SK-N-SH treated with all-trans-retinoic acid at 6 μM for 48 hours (cell line): ENCODE measurements around the gene CLDN2.

Experiments
- ATAC-seq: fragments of 200-7000 bp; cut with Tn5 transposase; 3 replicates; pipeline ENCODE4 v1.9.1; 2020; ENCODE audit warnings: mild to moderate bottlenecking, moderate library complexity
- ARNTL ChIP-seq: fragments of 450-650 bp; formaldehyde crosslinking; IDR thresholded peaks from 2 replicates; pipeline ENCODE4 v1.5.0; 2020; ENCODE audit warnings: low read depth, mild to moderate bottlenecking, moderate library complexity, borderline replicate concordance
- BACH2 ChIP-seq: fragments of 250-450 bp; sonication (Bioruptor Pico); IDR thresholded peaks from 2 replicates; pipeline ENCODE4 v1.9.0; 2021; ENCODE audit warnings: mild to moderate bottlenecking, borderline replicate concordance
- CREB5 ChIP-seq: fragments of 250-450 bp; sonication (Bioruptor Pico); IDR thresholded peaks from 2 replicates; pipeline ENCODE4 v1.5.1; 2020; ENCODE audit warnings: low read depth, mild to moderate bottlenecking, moderate library complexity
- ESRRG ChIP-seq: fragments of 250-450 bp; sonication (Bioruptor Pico); IDR thresholded peaks from 2 replicates; pipeline ENCODE4 v1.6.1; 2021; ENCODE audit warnings: mild to moderate bottlenecking
- GLIS3 ChIP-seq: fragments of 250-450 bp; sonication (Bioruptor Pico); IDR thresholded peaks from 2 replicates; pipeline ENCODE4 v1.5.0; 2020; ENCODE audit warnings: mild to moderate bottlenecking, moderate library complexity
- ISL1 ChIP-seq: fragments of 250-450 bp; sonication (Bioruptor Pico); IDR thresholded peaks from 2 replicates; pipeline ENCODE4 v2.1.2; 2022; ENCODE audit warnings: mild to moderate bottlenecking, moderate library complexity
- OSR1 ChIP-seq: fragments of 250-450 bp; sonication (Bioruptor Pico); IDR thresholded peaks from 2 replicates; pipeline ENCODE4 v1.8.0; 2022; ENCODE audit warnings: moderate library complexity, mild to moderate bottlenecking, inconsistent platforms
- POU6F1 ChIP-seq: fragments of 250-450 bp; sonication (Bioruptor Pico); IDR thresholded peaks from 2 replicates; pipeline ENCODE4 v1.8.0; 2021; ENCODE audit warnings: low read depth, mild to moderate bottlenecking, moderate library complexity, borderline replicate concordance
- PPARA ChIP-seq: fragments of 250-450 bp; sonication (Bioruptor Pico); IDR thresholded peaks from 2 replicates; pipeline ENCODE4 v1.5.0; 2020; ENCODE audit warnings: mild to moderate bottlenecking, borderline replicate concordance
- RARB ChIP-seq: fragments of 250-450 bp; sonication (Bioruptor Pico); IDR thresholded peaks from 2 replicates; pipeline ENCODE4 v1.8.0; 2021; ENCODE audit warnings: mild to moderate bottlenecking, moderate library complexity
- SNAI2 ChIP-seq: fragments of 250-450 bp; sonication (Bioruptor Pico); IDR thresholded peaks from 2 replicates; pipeline ENCODE4 v1.5.0; 2020; ENCODE audit warnings: mild to moderate bottlenecking, moderate library complexity
- TCF4 ChIP-seq: fragments of 250-450 bp; sonication (Bioruptor Pico); IDR thresholded peaks from 2 replicates; pipeline ENCODE4 v1.8.0; 2021; ENCODE audit warnings: mild to moderate bottlenecking, moderate library complexity, borderline replicate concordance
- TOX ChIP-seq: fragments of 250-450 bp; sonication (Bioruptor Pico); IDR thresholded peaks from 2 replicates; pipeline ENCODE4 v1.8.0; 2021; ENCODE audit warnings: mild to moderate bottlenecking, moderate library complexity, borderline replicate concordance
- TSHZ2 ChIP-seq: fragments of 250-450 bp; sonication (Bioruptor Pico); IDR thresholded peaks from 2 replicates; pipeline ENCODE4 v1.5.0; 2020; ENCODE audit warnings: mild to moderate bottlenecking, moderate library complexity
- ZFP3 ChIP-seq: fragments of 250-450 bp; sonication (Bioruptor Pico); IDR thresholded peaks from 2 replicates; pipeline ENCODE4 v1.5.0; 2020; ENCODE audit warnings: mild to moderate bottlenecking, moderate library complexity
- ZFP30 ChIP-seq: fragments of 450-650 bp; formaldehyde crosslinking; IDR thresholded peaks from 2 replicates; pipeline ENCODE4 v1.5.0; 2022; ENCODE audit warnings: mild to moderate bottlenecking, moderate library complexity
- ZNF565 ChIP-seq: fragments of 450-650 bp; formaldehyde crosslinking; conservative IDR thresholded peaks from 2 replicates; pipeline ENCODE4 v1.5.0; 2020; ENCODE audit warnings: low read depth, mild to moderate bottlenecking, moderate library complexity
- ZNF70 ChIP-seq: fragments of 450-650 bp; formaldehyde crosslinking; IDR thresholded peaks from 2 replicates; pipeline ENCODE4 v1.5.0; 2020; ENCODE audit warnings: mild to moderate bottlenecking, moderate library complexity
- ZNF8 ChIP-seq: fragments of 450-650 bp; formaldehyde crosslinking; IDR thresholded peaks from 2 replicates; pipeline ENCODE4 v1.5.0; 2020; ENCODE audit warnings: mild to moderate bottlenecking, moderate library complexity

The CLDN2 gene

GRCh38 chrX:106899276-106899675 lies 20.9 kb upstream of the CLDN2 start:
- ATAC-seq = no peak
- TF ChIP-seq ISL1 (CRISPR knock-in tag) = no peak
- no peak for TF ChIP-seq ZNF8 (CRISPR knock-in tag)
- TF ChIP-seq BACH2 (CRISPR knock-in tag) = no peak
- no peak for TF ChIP-seq TSHZ2 (CRISPR knock-in tag)
- no peak for TF ChIP-seq ESRRG (CRISPR knock-in tag)
- no peak for TF ChIP-seq ZNF70
- TF ChIP-seq RARB (CRISPR knock-in tag) = no peak
- TF ChIP-seq ZNF565 (CRISPR knock-in tag) = no peak
- TF ChIP-seq ARNTL (CRISPR knock-in tag) = no peak

GRCh38 chrX:106899841-106900240 lies 20.4 kb upstream of the CLDN2 start:
- no peak for ATAC-seq

GRCh38 chrX:106901341-106901740 lies 18.9 kb upstream of the CLDN2 start:
- TF ChIP-seq POU6F1 (CRISPR knock-in tag) = no peak
- TF ChIP-seq CREB5 (CRISPR knock-in tag) = no peak
- no peak for TF ChIP-seq ZNF70
- no peak for ATAC-seq

More at GRCh38 chrX:106899841-106900240, 20.4 kb upstream of the CLDN2 start:
- TF ChIP-seq TSHZ2 (CRISPR knock-in tag) = no peak
- no peak for TF ChIP-seq ZNF565 (CRISPR knock-in tag)
- no peak for TF ChIP-seq TCF4 (CRISPR knock-in tag)
- TF ChIP-seq PPARA (CRISPR knock-in tag) = no peak
- TF ChIP-seq SNAI2 = no peak
- TF ChIP-seq, all 23 proteins: peak for 0

- TF ChIP-seq ARNTL (CRISPR knock-in tag) = no peak
- TF ChIP-seq ZNF8 (CRISPR knock-in tag) = no peak
- no peak for TF ChIP-seq TCF4 (CRISPR knock-in tag)
- no peak for TF ChIP-seq ZFP30
- no peak for TF ChIP-seq ZFP3 (CRISPR knock-in tag)
- TF ChIP-seq ESRRG (CRISPR knock-in tag) = no peak
- no peak for TF ChIP-seq ZNF565 (CRISPR knock-in tag)
- TF ChIP-seq TOX = no peak
- TF ChIP-seq GLIS3 (CRISPR knock-in tag) = no peak
- TF ChIP-seq OSR1 (CRISPR knock-in tag) = no peak
- no peak for ATAC-seq
These were observed 18.4 kb upstream of the CLDN2 start for GRCh38 chrX:106901781-106902219.
